HG03571 (cell line): Measurements from ENCODE around the gene TGFA.

Source experiments
- ATAC-seq: cut with Tn5 transposase; IDR thresholded peaks from one replicate; pipeline ENCODE4 v1.9.1; 2021; ENCODE audit not compliant: unreplicated experiment

TGFA gene

GRCh38 chr2:70499253-70499652 is 54.4 kb downstream of the TGFA start:
- ATAC-seq: no peak

GRCh38 chr2:70498528-70498927 is 55.1 kb downstream of the TGFA start:
- ATAC-seq: no peak

- no peak for ATAC-seq
These were observed 55.6 kb downstream of the TGFA start for GRCh38 chr2:70498054-70498453.

GRCh38 chr2:70496819-70497218 is 56.8 kb downstream of the TGFA start:
- no peak for ATAC-seq

GRCh38 chr2:70494293-70494886 is 59.2 kb downstream of the TGFA start:
- ATAC-seq: no peak

- no peak for ATAC-seq
These were observed 63.2 kb downstream of the TGFA start for GRCh38 chr2:70490381-70490780.

- no peak for ATAC-seq
These were observed 64.5 kb downstream of the TGFA start for GRCh38 chr2:70489165-70489564.

- no peak for ATAC-seq
These were observed 69.5 kb downstream of the TGFA start for GRCh38 chr2:70484086-70484485.

- ATAC-seq: no peak
These were observed 71.2 kb downstream of the TGFA start for GRCh38 chr2:70482401-70482800.

GRCh38 chr2:70480468-70480867 is 73.2 kb downstream of the TGFA start:
- ATAC-seq: no peak

- ATAC-seq: no peak
These were observed 73.8 kb downstream of the TGFA start for GRCh38 chr2:70479816-70480215.

GRCh38 chr2:70477441-70477844 is 76.2 kb downstream of the TGFA start:
- no peak for ATAC-seq

- ATAC-seq: no peak
These were observed 78.4 kb downstream of the TGFA start for GRCh38 chr2:70475266-70475665.

- ATAC-seq: no peak
These were observed 79.3 kb downstream of the TGFA start for GRCh38 chr2:70474256-70474848.

GRCh38 chr2:70473101-70473722 is 80.4 kb downstream of the TGFA start:
- no peak for ATAC-seq

- no peak for ATAC-seq
These were observed 81.3 kb downstream of the TGFA start for GRCh38 chr2:70472221-70472890.

- ATAC-seq: no peak
These were observed 82.5 kb downstream of the TGFA start for GRCh38 chr2:70471129-70471528.

- ATAC-seq: no peak
These were observed 83.7 kb downstream of the TGFA start for GRCh38 chr2:70469961-70470360.

- no peak for ATAC-seq
These were observed 84.2 kb downstream of the TGFA start for GRCh38 chr2:70469435-70469834.

- no peak for ATAC-seq
These were observed 84.7 kb downstream of the TGFA start for GRCh38 chr2:70468878-70469277.

- ATAC-seq: no peak
These were observed 85.5 kb downstream of the TGFA start for GRCh38 chr2:70467831-70468779.
